DMS 273 (cell line): ENCODE data around the gene RALA.
"Not testable (repeated sequence)": the region's sequence is repeated elsewhere in the genome, so short reads cannot be mapped to it uniquely, and the experiment has no call there.

Experiments
- DNase-seq: peaks from one replicate; lab custom pipeline; 2025; ENCODE audit not compliant: unreplicated experiment; lab: John Stamatoyannopoulos, UW

Gene RALA

GRCh38 chr7:39721919-39722597 lies 98.7 kb downstream of the RALA start:
- DNase-seq: no peak

DNA sequence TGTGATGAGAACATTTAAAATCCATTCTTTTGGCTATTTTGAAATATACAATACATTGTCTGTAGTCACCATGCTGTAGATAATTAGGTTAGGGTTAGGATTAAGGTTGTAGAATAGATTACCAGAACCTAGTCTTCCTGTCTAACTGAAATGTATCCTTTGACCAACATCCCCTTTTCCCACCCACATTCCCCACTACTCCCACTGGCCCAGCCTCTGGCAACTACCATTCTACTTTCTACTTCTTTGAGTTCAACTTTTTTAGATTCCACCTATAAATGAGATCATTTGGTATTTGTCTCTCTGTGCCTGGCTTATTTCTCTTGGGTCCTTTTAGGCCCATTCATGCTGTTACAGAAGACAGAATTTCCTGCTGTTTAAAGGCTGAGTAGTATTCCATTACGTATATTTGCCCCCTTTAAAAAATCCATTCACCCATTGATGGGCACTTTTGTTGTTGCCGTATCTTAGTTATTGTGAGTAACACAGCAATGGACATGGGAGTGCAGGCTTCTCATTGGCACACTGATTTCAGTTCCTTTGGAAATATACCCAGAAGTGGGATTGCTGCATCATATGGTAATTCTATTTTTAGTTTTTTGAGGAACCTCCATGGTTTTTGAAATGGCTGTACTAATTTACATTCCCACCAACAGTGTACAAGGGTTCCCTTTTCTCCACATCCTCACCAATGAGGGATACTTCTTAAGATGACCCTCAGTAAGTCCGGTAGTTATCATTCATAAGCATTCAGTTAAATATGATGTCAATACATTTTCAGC lies 104.0 kb downstream of the RALA start:
- no peak for DNase-seq

DNA sequence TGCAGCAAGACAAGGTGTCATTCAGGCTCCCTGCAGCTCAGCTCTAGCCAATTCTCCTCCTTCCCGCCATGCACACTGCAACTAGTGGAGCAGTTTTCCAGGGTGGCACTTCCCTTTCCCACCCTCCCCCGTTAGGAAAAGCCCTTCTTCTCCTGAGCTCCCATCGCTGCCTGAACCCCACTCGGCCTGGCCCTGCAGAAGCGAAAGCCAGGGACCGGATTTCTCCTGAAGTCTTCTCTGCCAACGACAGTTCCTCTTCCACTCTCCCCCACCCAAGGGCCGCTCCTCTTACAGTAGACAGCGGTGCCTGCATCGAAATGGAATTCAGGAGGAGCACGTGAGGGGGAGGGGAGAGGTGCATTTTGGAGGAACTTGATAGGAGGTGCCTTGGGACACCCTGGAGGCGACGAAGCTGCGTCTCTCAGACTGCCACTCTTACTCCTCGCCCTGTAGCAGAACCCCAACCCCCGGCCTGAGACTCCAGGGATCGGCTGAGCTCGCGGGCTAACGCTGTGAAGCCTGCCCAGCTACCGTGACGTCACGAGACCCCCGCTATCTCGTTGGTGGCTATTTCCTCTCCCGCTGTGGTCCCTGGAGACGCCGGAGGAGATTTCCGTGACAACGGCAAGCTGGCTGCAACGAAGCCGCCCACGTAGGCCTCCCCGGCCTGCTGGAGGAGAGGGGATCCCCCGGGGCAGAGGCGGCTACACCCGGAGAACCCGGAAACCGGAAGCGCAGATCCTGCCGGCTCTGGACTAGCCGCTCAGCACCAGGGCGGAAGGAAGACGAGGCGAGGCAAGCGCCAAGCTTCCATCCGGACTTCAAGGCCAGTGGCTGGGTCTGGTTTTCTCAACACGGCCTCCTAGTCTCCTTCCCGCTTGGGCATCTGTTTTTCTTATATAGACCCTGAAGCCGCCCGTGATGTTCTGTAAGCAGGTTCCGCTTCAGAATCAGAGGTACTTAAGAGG lies 109.7 kb downstream of the RALA start:
- peak; percentile 99 for DNase-seq

GRCh38 chr7:39733881-39734632 lies 110.7 kb downstream of the RALA start:
- peak; percentile 70 for DNase-seq

DNA sequence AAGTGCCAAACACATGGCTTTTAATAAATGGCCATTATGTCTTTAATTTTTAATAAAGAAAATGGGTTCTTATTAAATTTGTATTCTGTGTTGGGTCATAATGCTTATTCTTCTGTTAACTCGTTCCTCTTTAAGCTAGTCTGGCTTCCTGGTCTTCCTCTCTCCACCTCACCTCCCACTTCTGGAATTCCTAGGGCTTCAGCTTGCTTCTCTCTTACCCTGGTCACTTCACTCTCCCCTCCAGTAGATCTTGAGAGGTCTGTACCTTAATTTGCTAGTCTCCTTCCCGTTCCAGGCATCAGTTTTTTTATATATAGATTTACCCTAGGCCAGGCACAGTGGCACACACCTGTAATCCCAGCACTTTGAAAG lies 111.2 kb downstream of the RALA start:
- DNase-seq: no peak

DNA sequence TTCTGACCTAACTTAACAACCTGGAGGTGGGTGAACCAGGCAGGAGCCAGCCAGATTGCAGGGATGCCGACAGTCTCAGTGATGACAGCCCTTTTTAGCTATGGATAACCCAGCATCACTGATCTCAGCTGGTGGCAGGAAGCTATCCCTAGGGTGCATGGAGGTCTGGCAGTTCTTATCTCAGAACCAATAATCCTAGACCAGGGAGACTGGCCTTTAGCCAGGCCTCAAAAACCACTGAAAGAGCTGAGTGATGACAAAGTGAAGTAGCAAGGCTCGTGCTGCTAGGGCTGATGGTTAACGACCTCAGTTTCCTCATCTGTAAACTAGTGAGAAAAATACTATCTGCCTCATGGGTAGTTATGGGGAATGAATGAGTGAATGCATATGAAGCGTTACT lies 112.5 kb downstream of the RALA start:
- DNase-seq: no peak

DNA sequence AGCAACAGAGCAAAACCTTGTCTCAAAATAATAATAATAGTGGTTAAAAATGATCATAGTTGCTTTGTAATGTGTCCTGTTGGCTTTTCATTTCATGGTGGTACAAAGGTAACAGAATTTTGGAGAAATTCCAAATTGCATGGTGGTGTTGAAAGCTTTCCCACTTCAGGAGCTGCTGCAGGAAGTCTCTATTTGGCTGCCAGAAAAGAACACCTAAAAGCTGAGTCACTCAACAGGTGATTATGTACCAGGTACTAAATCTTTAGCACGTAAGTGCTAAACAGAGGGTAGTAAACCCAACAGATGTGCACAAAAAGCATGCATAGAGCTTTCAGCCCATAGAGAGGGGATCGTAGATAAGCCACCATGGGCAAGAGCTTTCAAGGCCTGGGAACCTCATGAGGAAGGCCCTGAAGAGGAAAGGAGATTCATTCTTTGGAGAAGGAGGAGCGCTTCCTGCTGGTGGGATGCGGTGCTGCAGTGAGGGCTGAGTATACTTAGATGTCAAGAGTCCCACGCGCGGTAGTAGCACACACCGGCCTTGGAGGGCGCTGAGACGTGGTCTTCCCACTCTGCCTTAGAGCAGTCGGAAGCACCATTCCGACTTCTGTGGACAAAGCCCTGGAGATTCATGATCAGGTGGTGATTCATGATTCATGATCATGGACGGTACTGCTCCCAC lies 118.7 kb downstream of the RALA start:
- DNase-seq: peak; percentile 85

GRCh38 chr7:39744620-39745019 lies 121.2 kb downstream of the RALA start:
- no peak for DNase-seq

DNA sequence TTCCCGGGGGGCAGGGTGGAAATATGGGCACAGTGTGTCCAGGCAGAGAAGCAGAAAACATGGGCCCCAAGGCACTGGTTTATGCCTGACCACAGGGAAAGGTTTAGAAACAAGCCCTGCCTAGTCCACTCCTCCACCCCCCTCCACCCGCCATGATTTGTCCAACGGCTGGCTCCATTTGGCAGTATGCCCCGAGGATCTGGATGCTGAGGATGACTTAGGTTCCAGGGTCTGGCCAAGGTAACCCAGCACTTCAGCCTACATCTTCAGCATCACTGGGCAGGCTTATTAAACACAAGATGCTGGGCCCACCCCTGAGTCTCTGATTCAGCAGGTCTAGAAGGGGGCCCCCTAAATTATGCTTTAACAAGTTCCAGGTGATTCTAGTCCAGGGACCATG lies 121.9 kb downstream of the RALA start:
- DNase-seq: peak; percentile 47

DNA sequence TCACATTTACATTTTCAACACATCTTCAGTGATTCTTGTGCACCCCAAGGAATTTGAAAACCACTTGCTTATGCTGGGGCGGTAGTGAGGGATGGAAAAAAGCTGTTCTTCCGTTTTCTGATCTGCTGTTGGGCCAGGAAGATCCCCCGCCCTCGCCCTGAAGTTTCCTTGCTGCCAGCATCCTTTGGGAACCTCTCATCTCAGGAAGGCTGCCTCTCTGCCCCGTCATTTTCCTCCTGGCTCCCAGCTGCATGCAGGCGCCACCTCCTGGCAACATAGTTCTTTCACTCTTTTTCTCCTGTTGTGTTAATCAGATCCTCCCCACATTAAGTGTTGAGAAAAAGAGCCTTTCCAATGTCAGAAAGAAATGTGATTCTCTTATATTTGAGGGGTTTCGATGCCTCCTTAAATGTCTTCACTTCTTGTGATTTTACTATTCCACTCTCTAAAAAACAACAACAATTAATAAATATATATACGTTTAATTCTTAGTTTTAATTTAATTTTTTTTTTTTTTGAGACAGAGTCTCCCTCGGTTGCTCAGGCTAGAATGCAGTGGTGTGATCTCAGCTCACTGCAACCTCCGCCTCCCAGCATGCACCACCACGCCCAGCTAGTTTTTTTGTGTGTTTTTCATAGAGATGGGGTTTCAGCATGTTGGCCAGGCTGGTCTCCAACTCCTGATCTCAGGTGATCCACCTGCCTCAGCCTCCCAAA lies 122.9 kb downstream of the RALA start:
- DNase-seq: peak; percentile 94

- DNase-seq: no peak
Observed at GRCh38 chr7:39749177-39749576, 125.8 kb downstream of the RALA start.

DNA sequence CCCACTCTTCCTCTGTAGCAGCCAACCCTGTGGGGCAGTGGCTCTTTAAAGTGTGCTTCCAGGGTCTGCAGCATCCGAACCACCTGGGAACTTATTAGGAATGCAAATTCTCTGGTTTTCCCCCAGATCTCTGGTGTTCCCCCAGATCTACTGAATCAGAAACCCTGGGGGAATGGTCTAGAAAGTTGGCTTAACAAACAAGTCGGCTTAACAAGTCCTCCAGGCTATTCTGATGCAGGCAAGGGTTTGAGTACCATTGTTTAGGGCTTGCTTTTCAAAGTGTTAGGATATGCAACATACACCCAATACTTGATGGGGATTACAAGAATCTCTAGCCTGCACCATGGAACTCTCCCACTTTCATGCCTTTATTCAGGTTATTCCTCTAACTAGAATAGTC lies 126.3 kb downstream of the RALA start:
- DNase-seq: no peak

- DNase-seq: no peak
Observed at GRCh38 chr7:39750253-39751077, 127.1 kb downstream of the RALA start.

DNA sequence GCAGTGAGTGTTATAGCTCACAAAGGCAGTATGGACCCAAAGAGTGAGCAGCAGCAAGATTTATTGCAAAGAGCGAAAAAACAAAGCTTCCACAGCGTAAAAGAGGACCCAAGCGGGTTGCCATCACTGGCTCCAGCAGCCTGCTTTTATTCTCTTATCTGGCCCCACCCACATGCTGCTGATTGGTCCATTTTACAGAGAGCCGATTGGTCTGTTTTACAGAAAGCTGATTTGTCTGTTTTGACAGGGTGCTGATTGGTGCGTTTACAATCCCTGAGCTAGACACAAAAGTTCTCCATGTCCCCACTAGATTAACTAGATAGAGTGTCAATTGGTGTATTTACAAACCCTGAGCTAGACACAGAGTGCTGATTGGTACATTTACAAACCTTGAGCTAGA lies 129.9 kb downstream of the RALA start:
- DNase-seq: not testable (repeated sequence)

DNA sequence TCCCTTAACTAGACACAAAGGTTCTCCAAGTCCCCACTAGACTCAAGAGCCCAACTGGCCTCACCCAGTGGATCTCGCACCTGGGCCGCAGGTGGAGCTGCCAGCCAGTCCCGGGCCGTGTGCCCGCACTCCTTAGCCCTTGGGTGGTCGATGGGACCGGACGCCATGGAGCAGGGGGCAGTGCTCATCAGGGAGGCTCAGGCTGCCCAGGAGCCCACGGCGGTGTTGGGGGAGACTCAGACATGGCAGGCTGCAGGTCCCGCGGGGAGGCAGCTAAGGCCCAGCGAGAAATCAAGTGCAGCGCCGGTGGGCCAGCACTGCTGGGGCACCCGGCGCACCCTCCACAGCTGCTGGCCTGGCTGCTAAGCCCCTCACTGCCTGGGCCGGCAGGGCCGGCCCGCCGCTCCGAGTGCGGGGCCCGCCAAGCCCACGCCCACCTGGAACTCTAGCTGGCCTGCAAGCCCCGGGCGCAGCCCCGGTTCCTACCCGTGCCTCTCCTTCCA lies 130.5 kb downstream of the RALA start:
- DNase-seq: no peak

DNA sequence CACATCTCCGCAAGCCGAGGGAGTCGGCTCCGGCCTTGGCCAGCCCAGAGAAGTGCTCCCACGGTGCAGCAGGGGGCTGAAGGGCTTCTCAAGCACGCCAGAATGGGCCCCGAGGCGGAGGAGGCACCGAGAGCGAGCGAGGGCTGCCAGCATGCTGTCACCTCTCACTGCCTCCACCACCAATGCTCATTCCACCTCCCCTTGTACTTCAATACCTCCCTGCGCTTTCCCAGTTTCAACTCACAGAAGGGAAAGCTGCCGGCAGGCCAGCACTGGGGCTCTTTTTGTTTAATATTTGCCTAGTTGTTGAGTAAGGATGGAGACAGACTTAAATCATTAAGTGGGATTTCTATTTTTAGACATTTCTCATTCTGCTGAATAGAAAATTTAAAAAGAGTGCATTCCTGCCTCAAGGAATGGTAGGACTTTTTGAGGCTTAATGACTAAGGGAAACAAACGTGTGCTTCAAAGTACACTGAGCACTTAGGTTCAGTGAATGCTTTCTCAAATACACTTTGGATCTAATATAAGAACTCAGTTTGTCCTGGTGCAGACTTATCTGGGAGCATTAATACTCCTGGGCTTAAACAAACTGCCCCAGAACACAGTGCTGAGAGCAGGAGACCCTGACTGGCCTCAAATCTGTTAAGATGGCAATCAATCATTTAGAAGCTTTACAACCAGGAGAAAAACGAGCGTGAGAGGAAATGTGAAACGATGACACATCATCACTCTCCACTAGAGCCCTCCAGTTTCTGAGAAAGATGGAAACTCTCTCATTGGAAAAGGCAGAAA lies 131.2 kb downstream of the RALA start:
- no peak for DNase-seq

GRCh38 chr7:39757604-39758003 lies 134.2 kb downstream of the RALA start:
- no peak for DNase-seq
